Prostate gland (tissue), 2 donors: ENCODE data around the gene PDE5A. TPM values are rescaled to one million over a fixed set of nuclear protein-coding genes. Genes with fewer than 3 reads are reported as not detected.

Experiments
- DNase-seq: peaks from one replicate; pipeline ENCODE4 v3.0.0-alpha.2; 2019; ENCODE audit warnings: low spot score
- H3K27ac ChIP-seq, 2 donors: fragments of 200-600 bp; sonication (generic); 2 replicates each; pipeline ENCODE4 v1.5.1; 2017 to 2019
- H3K27me3 ChIP-seq: fragments of 200-600 bp; sonication (generic); replicated peaks from 2 replicates; pipeline ENCODE4 v1.5.1; 2019; ENCODE audit not compliant: insufficient read depth
- H3K36me3 ChIP-seq, 2 donors: fragments of 200-600 bp; sonication (generic); 1 replicate in 1 of 2; 2 replicates in 1 of 2; pipeline versions ENCODE4 v1.5.1 to v1.8.1; 2017 to 2019
- H3K4me1 ChIP-seq: fragments of 200-600 bp; sonication (generic); replicated peaks from 2 replicates; pipeline ENCODE4 v1.5.1; 2019
- H3K4me3 ChIP-seq, 2 donors: fragments of 200-600 bp; sonication (generic); 2 replicates each; pipeline ENCODE4 v1.5.1; 2017 to 2019
- H3K9me3 ChIP-seq: fragments of 200-600 bp; sonication (generic); 2 replicates; pipeline ENCODE4 v1.5.1; 2017
- CTCF ChIP-seq, 4 experiments: fragments of 200-600 bp in 2 of 4; fragments of 450-650 bp in 2 of 4; sonication (generic) in 2 of 4; IDR thresholded peaks; 1 replicate in 3 of 4; 2 replicates in 1 of 4; pipeline ENCODE4 v1.5.1; 2016 to 2019; ENCODE audit warnings: antibody characterized with exemption in 4 of 4, mild to moderate bottlenecking in 2 of 4, moderate library complexity in 2 of 4
- POLR2A ChIP-seq: fragments of 450-650 bp; IDR thresholded peaks from one replicate; pipeline ENCODE4 v1.6.1; 2016; ENCODE audit warnings: antibody characterized with exemption, mild to moderate bottlenecking
- POLR2AphosphoS5 ChIP-seq: sonication (generic); formaldehyde crosslinking; IDR thresholded peaks from one replicate; pipeline ENCODE4 v1.6.1; 2017; ENCODE audit warnings: antibody characterized with exemption
- WGBS: methylation state at CpG from one replicate; pipeline ENCODE4 v1.1.5; 2018; 5-methylcytosine and 5-hydroxymethylcytosine counted together
- intact Hi-C: fragments of 100-400 bp; cut with DNase I; formaldehyde crosslinking; loops from one replicate; pipeline ENCODE4 v1.14.2; 2022
- total RNA-seq, 2 donors: library from RNA; depleted of rRNA; stranded (reverse); fragments of >200 nt; gene quantifications; one replicate each; pipeline ENCODE4 v1.1.0, GENCODE V29; 2016

PDE5A gene
- total RNA-seq, 2 donors from 2014 or later = 46.0 to 49.6 TPM

GRCh38 chr4:119604266-119604665 is 24.3 kb downstream of the PDE5A start:
- H3K4me1 ChIP-seq = no peaks in the 10 kb centered on the region

GRCh38 chr4:119602366-119602765 is 26.2 kb downstream of the PDE5A start:
- no peak overlapping the region for H3K27ac ChIP-seq
- H3K27me3 ChIP-seq = no peaks in the 10 kb centered on the region
- intact Hi-C loops = no loop called here
- DNase-seq = no peak
- no peak overlapping the region for H3K4me3 ChIP-seq
- TF ChIP-seq POLR2AphosphoS5 (no peak), CTCF (IDR thresholded peaks at IDR 0.05) (no peak), POLR2A (no peak)
- H3K36me3 ChIP-seq = no peaks in the 10 kb centered on the region
- H3K9me3 ChIP-seq = no peaks in the 10 kb centered on the region
- 73% methylated on average over 1 of the region's 1 CpG for WGBS
- no peaks in the 10 kb centered on the region for H3K4me1 ChIP-seq

More at GRCh38 chr4:119604266-119604665, 24.3 kb downstream of the PDE5A start:
- no peak overlapping the region for H3K27ac ChIP-seq
- no peak for TF ChIP-seq POLR2AphosphoS5
- TF ChIP-seq CTCF (IDR thresholded peaks at IDR 0.05) = no peak
- no peak for TF ChIP-seq POLR2A
- H3K4me3 ChIP-seq = no peak overlapping the region
- no peak for DNase-seq
- no peaks in the 10 kb centered on the region for H3K27me3 ChIP-seq
- intact Hi-C loops = no loop called here
- H3K9me3 ChIP-seq = no peaks in the 10 kb centered on the region
- H3K36me3 ChIP-seq = no peaks in the 10 kb centered on the region

- H3K4me1 ChIP-seq = no peaks in the 10 kb centered on the region
- H3K27ac ChIP-seq = no peak overlapping the region
- H3K27me3 ChIP-seq = no peaks in the 10 kb centered on the region
- WGBS = 73% methylated on average over 2 of the region's 2 CpGs
- H3K4me3 ChIP-seq = no peak overlapping the region
- H3K36me3 ChIP-seq = no peaks in the 10 kb centered on the region
- TF ChIP-seq POLR2AphosphoS5 (no peak), CTCF (IDR thresholded peaks at IDR 0.05) (no peak), POLR2A (no peak)
- no peaks in the 10 kb centered on the region for H3K9me3 ChIP-seq
- DNase-seq = no peak
- intact Hi-C loops = no loop called here
Measured at GRCh38 chr4:119598521-119598920, 30.1 kb downstream of the PDE5A start.

- WGBS = 74% methylated on average over 3 of the region's 3 CpGs
- Histone ChIP-seq H3K36me3 (no peaks in the 10 kb centered on the region), H3K4me3 (no peak overlapping the region), H3K27ac (no peak overlapping the region), H3K9me3 (no peaks in the 10 kb centered on the region), H3K27me3 (no peaks in the 10 kb centered on the region), H3K4me1 (no peaks in the 10 kb centered on the region)
- intact Hi-C loops = no loop called here
- no peak for TF ChIP-seq CTCF (IDR thresholded peaks at IDR 0.05)
- no peak for TF ChIP-seq POLR2AphosphoS5
- no peak for TF ChIP-seq POLR2A
- DNase-seq = no peak
Measured at GRCh38 chr4:119597377-119597776, 31.2 kb downstream of the PDE5A start.

- Histone ChIP-seq H3K27ac (no peak overlapping the region), H3K36me3 (no peaks in the 10 kb centered on the region), H3K27me3 (no peaks in the 10 kb centered on the region), H3K4me1 (no peaks in the 10 kb centered on the region), H3K9me3 (no peaks in the 10 kb centered on the region), H3K4me3 (no peak overlapping the region)
- intact Hi-C loops = no loop called here
- no peak for DNase-seq
- TF ChIP-seq POLR2AphosphoS5 = no peak
- no peak for TF ChIP-seq CTCF (IDR thresholded peaks at IDR 0.05)
- TF ChIP-seq POLR2A = no peak
- 82% methylated on average over 5 of the region's 5 CpGs for WGBS
Measured at GRCh38 chr4:119593698-119594097, 34.9 kb downstream of the PDE5A start.
